Caco-2 (cell line): Measurements from ENCODE around the gene ACY1. TPM values are rescaled to one million over a fixed set of nuclear protein-coding genes. Genes with fewer than 3 reads are reported as not detected.

Experiments
- BruUV-seq: library from RNA; stranded (reverse); fragments of 400-500 nt; replicated peaks from 2 replicates; lab custom pipeline; 2021; lab: Mats Ljungman, UMichigan
- CTCF ChIA-PET: fragments of 300-600 bp; sonication (Branson Sonifier 250); formaldehyde crosslinking; loops from one replicate; lab custom pipeline; 2022; ENCODE audit warnings: antibody characterized with exemption; lab: Charles Lee
- POLR2A ChIA-PET: fragments of 300-600 bp; sonication (Branson Sonifier 250); formaldehyde crosslinking; loops from one replicate; lab custom pipeline; 2022; ENCODE audit warnings: antibody characterized with exemption; lab: Charles Lee
- DNase-seq, 2 experiments: peaks; one replicate each; pipeline versions ENCODE4 v3.0.0 to v3.0.0-alpha.2; 2020 to 2022
- H3K27me3 ChIP-seq: replicated peaks from 2 replicates; pipeline ENCODE4 v1.6.0; 2011; ENCODE audit warnings: low read length; ENCODE audit not compliant: control insufficient read depth, insufficient read depth
- H3K36me3 ChIP-seq: 2 replicates; pipeline ENCODE4 v1.5.1; 2011; ENCODE audit warnings: low read length; ENCODE audit not compliant: control insufficient read depth, insufficient read depth
- H3K4me1 ChIP-seq: fragments of 250-450 bp; sonication (Bioruptor Pico); 2 replicates; pipeline ENCODE4 v1.5.1; 2020; ENCODE audit warnings: mild to moderate bottlenecking
- H3K4me3 ChIP-seq: 2 replicates; pipeline ENCODE4 v1.5.1; 2011; ENCODE audit warnings: low read depth, mild to moderate bottlenecking, control low read depth, low read length
- H3K9me3 ChIP-seq: fragments of 250-450 bp; sonication (Bioruptor Pico); 2 replicates; pipeline ENCODE4 v1.5.1; 2020; ENCODE audit warnings: mild to moderate bottlenecking, moderate library complexity
- H3K27ac Mint-ChIP-seq: one replicate; pipeline ENCODE4 v1.8.0; 2022; ENCODE audit warnings: mixed read lengths; ENCODE audit not compliant: unreplicated experiment
- H3K27me3 Mint-ChIP-seq: one replicate; pipeline ENCODE4 v1.8.0; 2022; ENCODE audit warnings: mixed read lengths; ENCODE audit not compliant: insufficient read depth, unreplicated experiment
- H3K36me3 Mint-ChIP-seq: one replicate; pipeline ENCODE4 v1.8.0; 2022; ENCODE audit warnings: mild to moderate bottlenecking, mixed read lengths; ENCODE audit not compliant: insufficient read depth, unreplicated experiment
- H3K4me1 Mint-ChIP-seq: one replicate; pipeline ENCODE4 v1.8.0; 2022; ENCODE audit warnings: low read depth, mixed read lengths; ENCODE audit not compliant: unreplicated experiment
- H3K4me3 Mint-ChIP-seq: one replicate; pipeline ENCODE4 v1.8.0; 2022; ENCODE audit warnings: mild to moderate bottlenecking, moderate library complexity, mixed read lengths; ENCODE audit not compliant: unreplicated experiment
- H3K9me3 Mint-ChIP-seq: one replicate; pipeline ENCODE4 v1.8.0; 2022; ENCODE audit warnings: mixed read lengths; ENCODE audit not compliant: unreplicated experiment
- CTCF ChIP-seq, 2 experiments: fragments of 200-600 bp in 1 of 2; IDR thresholded peaks; 1 replicate in 1 of 2; 2 replicates in 1 of 2; pipeline versions ENCODE4 v1.5.1 to v1.8.0; 2011 to 2022; ENCODE audit warnings: antibody characterized with exemption in 1 of 2, control low read depth in 1 of 2, inconsistent platforms in 1 of 2, low read depth in 1 of 2, low read length in 1 of 2, mild to moderate bottlenecking in 1 of 2, moderate library complexity in 1 of 2; ENCODE audit not compliant: insufficient read depth in 1 of 2, severe bottlenecking in 1 of 2, unreplicated experiment in 1 of 2
- intact Hi-C: fragments of 100-400 bp; cut with micrococcal nuclease; formaldehyde crosslinking; loops from one replicate; pipeline ENCODE4 v1.10.0; 2022; ENCODE audit not compliant: unreplicated experiment
- total RNA-seq: library from RNA; stranded (reverse); gene quantifications from 2 replicates; pipeline ENCODE4 v1.2.3, GENCODE V29; 2022

The ACY1 gene
- total RNA-seq, 1 experiment from 2014 or later, result 62.4 TPM

- Mint-ChIP-seq H3K27me3 (no peaks in the 10 kb centered on the region), H3K27ac (peak overlapping the region; percentile 6), H3K4me3 (peak overlapping the region; percentile 63), H3K9me3 (no peaks in the 10 kb centered on the region), H3K4me1 (peaks cover 7% of the 10 kb centered on the region), H3K36me3 (peaks cover 30% of the 10 kb centered on the region)
- ChIA-PET CTCF (interaction anchor here (0.6 to 2.7 kb wide), 22 partner anchors 23 to 441 kb away, joined by 3 to 41 read pairs (median 4); partner anchors contain the start of genes ABHD14A, ABHD14B, ACY1 and DCAF1), POLR2A (interaction anchor here (0.7 to 2.2 kb wide), 4 partner anchors 34 to 82 kb away, joined by 4 to 15 read pairs (median 8); partner anchors contain the start of genes ABHD14A, ABHD14B, ACY1 and RPL29)
- Histone ChIP-seq H3K27me3 (no peaks in the 10 kb centered on the region), H3K4me3 (peak overlapping the region; percentile 49), H3K4me1 (peaks cover 13% of the 10 kb centered on the region), H3K36me3 (no peaks in the 10 kb centered on the region; the same call in 1 of the 2 replicates), H3K9me3 (no peaks in the 10 kb centered on the region)
- TSS peak; percentile 70 for BruUV-seq
- intact Hi-C loops, result no loop called here
- DNase-seq, result peak in 1 of 2 experiments; percentile 4
- TF ChIP-seq CTCF (IDR thresholded peaks at IDR 0.05; ENCODE audit: insufficient read depth in 1 of 2, low read depth in 1 of 2, low read length in 1 of 2, severe bottlenecking in 1 of 2, unreplicated experiment in 1 of 2), result no peak
Observed at GRCh38 chr3:51940648-51941462, 42.5 kb upstream of the ACY1 start.

- TF ChIP-seq CTCF (IDR thresholded peaks at IDR 0.05; ENCODE audit: insufficient read depth in 1 of 2, low read depth in 1 of 2, low read length in 1 of 2, severe bottlenecking in 1 of 2, unreplicated experiment in 1 of 2), result no peak
Observed at GRCh38 chr3:51941463-51941797, 41.9 kb upstream of the ACY1 start.

More at GRCh38 chr3:51941463-51941797, 41.9 kb upstream of the ACY1 start:
- Mint-ChIP-seq H3K9me3 (no peaks in the 10 kb centered on the region), H3K4me3 (peak overlapping the region; percentile 63), H3K27me3 (no peaks in the 10 kb centered on the region), H3K36me3 (peaks cover 30% of the 10 kb centered on the region), H3K27ac (peak overlapping the region; percentile 6), H3K4me1 (peaks cover 7% of the 10 kb centered on the region)
- intact Hi-C loops, result no loop called here
- ChIA-PET POLR2A (interaction anchor here (1.1 to 2.2 kb wide), 3 partner anchors 33 to 54 kb away, joined by 6 to 15 read pairs (median 10); partner anchors contain the start of genes ABHD14A, ABHD14B, ACY1 and RPL29), CTCF (interaction anchor here (0.6 to 2.7 kb wide), 22 partner anchors 22 to 442 kb away, joined by 3 to 41 read pairs (median 4); partner anchors contain the start of genes ABHD14A, ABHD14B, ACY1 and DCAF1)
- Histone ChIP-seq H3K4me1 (peaks cover 13% of the 10 kb centered on the region), H3K9me3 (no peaks in the 10 kb centered on the region), H3K36me3 (no peaks in the 10 kb centered on the region; the same call in 1 of the 2 replicates), H3K27me3 (no peaks in the 10 kb centered on the region), H3K4me3 (peak overlapping the region; percentile 49)
- DNase-seq, result no peak
- BruUV-seq, result no TSS peak
